ENCODE measurements around the gene COG4.

GRCh38 chr16:70473446-70474319, 49.7 kb downstream of the COG4 start:
- TF ChIP-seq CTCF (IDR thresholded peaks at IDR 0.05) (no peak), POLR2A (IDR thresholded peaks at IDR 0.05) (no peak)

Measured in Peyer's patch (tissue), 4 donors.